KMS-11 (cell line): ENCODE results near the gene PRMT2.

Experiments
- H2AFZ ChIP-seq: fragments of 200-600 bp; sonication (generic); 2 replicates; pipeline ENCODE4 v1.6.1; 2016; ENCODE audit warnings: antibody characterized with exemption, mixed run types, low read depth
- H3K27ac ChIP-seq: fragments of 200-600 bp; sonication (generic); 2 replicates; pipeline ENCODE4 v1.6.1; 2016; ENCODE audit warnings: mild to moderate bottlenecking, mixed run types
- H3K27me3 ChIP-seq: fragments of 200-600 bp; sonication (generic); 2 replicates; pipeline ENCODE4 v1.6.1; 2017; ENCODE audit warnings: mild to moderate bottlenecking, low read depth, mixed run types, moderate library complexity; ENCODE audit not compliant: insufficient read depth
- H3K36me3 ChIP-seq: fragments of 200-600 bp; sonication (generic); 2 replicates; pipeline ENCODE4 v1.6.1; 2017; ENCODE audit warnings: mild to moderate bottlenecking, mixed run types; ENCODE audit not compliant: insufficient read depth
- H3K4me1 ChIP-seq: fragments of 200-600 bp; sonication (generic); 2 replicates; pipeline ENCODE4 v1.6.1; 2016; ENCODE audit warnings: mild to moderate bottlenecking, low read depth, mixed run types; ENCODE audit not compliant: poor library complexity, severe bottlenecking
- H3K4me2 ChIP-seq: fragments of 200-600 bp; sonication (generic); 2 replicates; pipeline ENCODE4 v1.7.0; 2016; ENCODE audit warnings: mild to moderate bottlenecking, mixed run types
- H3K4me3 ChIP-seq: fragments of 200-600 bp; sonication (generic); IDR thresholded peaks from 2 replicates; pipeline ENCODE4 v1.6.1; 2017; ENCODE audit warnings: low read depth, low read length, mixed read lengths; ENCODE audit not compliant: insufficient read depth
- H3K79me2 ChIP-seq: fragments of 200-600 bp; sonication (generic); 2 replicates; pipeline ENCODE4 v1.6.1; 2016; ENCODE audit warnings: low read depth, mixed run types; ENCODE audit not compliant: insufficient read depth
- H3K9ac ChIP-seq: fragments of 200-600 bp; sonication (generic); 2 replicates; pipeline ENCODE4 v1.6.1; 2016; ENCODE audit warnings: mild to moderate bottlenecking, mixed run types
- H4K20me1 ChIP-seq: fragments of 200-600 bp; sonication (generic); 2 replicates; pipeline ENCODE4 v1.6.1; 2016; ENCODE audit warnings: mild to moderate bottlenecking, mixed run types; ENCODE audit not compliant: insufficient read depth
- TF ChIP-seq, protein P1 (sequence below): fragments of 200-600 bp; sonication (generic); conservative IDR thresholded peaks from 2 replicates; pipeline ENCODE4 v1.6.1; 2017; ENCODE audit warnings: low read depth, mild to moderate bottlenecking, antibody characterized with exemption, low read length, moderate library complexity, mixed read lengths

The PRMT2 gene

DNA sequence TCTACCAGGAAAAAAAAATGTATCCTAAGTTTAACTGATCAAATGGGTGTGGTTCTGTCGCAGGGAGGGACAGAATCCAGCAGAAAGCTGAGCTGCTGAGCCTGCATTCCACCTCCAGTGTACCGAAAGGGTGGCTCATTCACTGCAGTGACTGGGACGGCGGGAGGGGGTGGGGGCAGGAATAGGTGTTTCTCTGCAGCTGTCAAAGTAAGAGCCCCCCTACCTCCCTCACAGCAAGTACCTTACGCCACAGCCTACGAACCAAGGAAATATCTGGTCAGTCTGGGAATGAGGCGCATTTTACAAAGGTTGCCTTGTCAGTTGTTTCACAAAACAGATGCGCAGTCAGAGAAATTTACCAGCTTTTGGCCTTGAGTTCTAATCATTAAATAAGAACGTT is 32.2 kb upstream of the PRMT2 start:
- Histone ChIP-seq H3K4me2 (no peak overlapping the region), H2AFZ (no peak overlapping the region), H4K20me1 (no peaks in the 10 kb centered on the region), H3K27ac (no peak overlapping the region), H3K9ac (no peak overlapping the region), H3K4me3 (no peak overlapping the region), H3K36me3 (no peaks in the 10 kb centered on the region), H3K79me2 (no peaks in the 10 kb centered on the region), H3K27me3 (no peaks in the 10 kb centered on the region), H3K4me1 (no peaks in the 10 kb centered on the region)
- TF ChIP-seq, protein P1, sequence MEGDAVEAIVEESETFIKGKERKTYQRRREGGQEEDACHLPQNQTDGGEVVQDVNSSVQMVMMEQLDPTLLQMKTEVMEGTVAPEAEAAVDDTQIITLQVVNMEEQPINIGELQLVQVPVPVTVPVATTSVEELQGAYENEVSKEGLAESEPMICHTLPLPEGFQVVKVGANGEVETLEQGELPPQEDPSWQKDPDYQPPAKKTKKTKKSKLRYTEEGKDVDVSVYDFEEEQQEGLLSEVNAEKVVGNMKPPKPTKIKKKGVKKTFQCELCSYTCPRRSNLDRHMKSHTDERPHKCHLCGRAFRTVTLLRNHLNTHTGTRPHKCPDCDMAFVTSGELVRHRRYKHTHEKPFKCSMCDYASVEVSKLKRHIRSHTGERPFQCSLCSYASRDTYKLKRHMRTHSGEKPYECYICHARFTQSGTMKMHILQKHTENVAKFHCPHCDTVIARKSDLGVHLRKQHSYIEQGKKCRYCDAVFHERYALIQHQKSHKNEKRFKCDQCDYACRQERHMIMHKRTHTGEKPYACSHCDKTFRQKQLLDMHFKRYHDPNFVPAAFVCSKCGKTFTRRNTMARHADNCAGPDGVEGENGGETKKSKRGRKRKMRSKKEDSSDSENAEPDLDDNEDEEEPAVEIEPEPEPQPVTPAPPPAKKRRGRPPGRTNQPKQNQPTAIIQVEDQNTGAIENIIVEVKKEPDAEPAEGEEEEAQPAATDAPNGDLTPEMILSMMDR: no peak

DNA sequence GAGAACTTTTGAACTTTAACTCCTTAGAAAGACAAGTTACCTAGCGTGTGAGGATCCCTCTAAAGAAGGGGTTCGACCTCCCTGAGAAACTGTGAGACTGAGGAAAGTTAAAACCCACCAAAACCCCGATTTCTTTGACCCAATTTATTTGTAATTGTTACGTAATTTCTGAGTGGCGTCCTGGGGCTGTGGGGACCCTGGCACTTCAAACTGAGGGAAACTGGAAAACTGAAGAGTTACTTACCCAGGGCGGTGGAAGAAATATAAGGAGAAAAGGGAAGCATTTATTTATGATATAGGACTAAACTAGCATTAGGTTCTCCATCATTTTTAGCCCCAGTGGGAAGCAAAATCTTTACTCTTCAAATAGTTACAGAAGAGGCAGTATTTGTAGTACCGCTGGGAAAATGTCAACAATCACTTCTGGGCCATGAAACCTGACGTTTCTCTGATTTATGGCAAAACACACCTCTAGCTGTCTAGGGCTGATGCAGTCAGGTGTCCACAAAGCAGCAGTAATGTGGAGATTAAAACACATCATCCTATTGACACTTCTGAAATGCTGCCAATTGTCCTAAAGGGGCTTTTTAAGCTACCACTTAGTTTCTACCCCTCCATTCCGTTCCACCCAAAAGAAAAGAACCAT is 31.0 kb upstream of the PRMT2 start:
- H3K36me3 ChIP-seq: no peaks in the 10 kb centered on the region
- TF ChIP-seq, protein P1: no peak
- no peak overlapping the region for H3K27ac ChIP-seq
- no peak overlapping the region for H3K4me2 ChIP-seq
- no peak overlapping the region for H2AFZ ChIP-seq
- H3K79me2 ChIP-seq: no peaks in the 10 kb centered on the region
- H3K27me3 ChIP-seq: no peaks in the 10 kb centered on the region
- no peak overlapping the region for H3K4me3 ChIP-seq
- H4K20me1 ChIP-seq: no peaks in the 10 kb centered on the region
- H3K9ac ChIP-seq: no peak overlapping the region
- no peaks in the 10 kb centered on the region for H3K4me1 ChIP-seq

DNA sequence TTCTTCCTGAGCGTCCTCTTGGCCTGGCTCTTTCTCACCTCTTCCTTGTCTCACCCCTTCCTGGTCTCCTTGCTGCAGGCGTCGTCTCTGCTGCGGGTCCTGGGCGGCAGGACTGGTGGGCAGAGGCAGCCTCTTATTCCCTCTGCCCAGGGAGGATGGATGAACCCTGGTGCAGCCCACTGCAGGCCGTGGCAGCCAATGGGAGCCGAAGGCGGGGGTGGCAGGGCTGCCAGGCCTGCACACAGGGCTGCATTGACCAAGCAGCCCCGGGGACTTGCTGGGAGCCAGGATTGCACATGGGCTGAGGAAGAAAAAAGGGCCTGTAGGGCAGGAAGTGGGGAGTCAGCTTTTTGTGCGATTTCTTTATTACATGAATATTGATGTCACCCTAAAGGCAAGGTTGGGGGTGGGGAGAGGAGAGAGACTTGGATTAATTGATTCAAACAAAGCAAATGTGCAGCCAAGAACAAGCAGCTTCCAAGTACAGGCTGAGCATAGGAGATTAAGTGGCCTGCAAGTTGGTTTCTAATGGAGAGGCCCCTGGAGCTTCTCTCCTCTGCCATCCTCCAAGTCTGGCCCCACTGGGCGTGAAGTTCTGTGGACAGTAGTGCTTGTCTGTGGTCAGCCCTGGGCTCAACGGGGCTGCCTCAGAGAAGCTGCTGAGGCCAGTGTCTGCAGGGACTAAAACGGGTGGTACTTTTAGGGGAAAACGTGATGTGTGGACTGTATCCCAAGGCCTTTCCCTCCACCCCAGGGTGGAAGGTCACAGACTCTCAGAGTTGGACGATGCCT is 30.3 kb upstream of the PRMT2 start, which contains the start of gene S100B:
S100B (minus strand) TSS at position 108 of the 792 bp plus-strand sequence. CDS start 2,667 bp downstream, outside the sequence.
- Histone ChIP-seq H3K4me1 (no peaks in the 10 kb centered on the region), H2AFZ (no peak within 1 kb of the TSS), H3K27me3 (no peaks in the 10 kb centered on the region), H4K20me1 (no peaks in the 10 kb centered on the region), H3K27ac (no peak within 1 kb of the TSS), H3K9ac (no peak within 1 kb of the TSS), H3K4me2 (no peak within 1 kb of the TSS), H3K4me3 (no peak within 1 kb of the TSS), H3K79me2 (no peaks in the 10 kb centered on the region), H3K36me3 (no peaks in the 10 kb centered on the region)
- TF ChIP-seq, protein P1: no peak

DNA sequence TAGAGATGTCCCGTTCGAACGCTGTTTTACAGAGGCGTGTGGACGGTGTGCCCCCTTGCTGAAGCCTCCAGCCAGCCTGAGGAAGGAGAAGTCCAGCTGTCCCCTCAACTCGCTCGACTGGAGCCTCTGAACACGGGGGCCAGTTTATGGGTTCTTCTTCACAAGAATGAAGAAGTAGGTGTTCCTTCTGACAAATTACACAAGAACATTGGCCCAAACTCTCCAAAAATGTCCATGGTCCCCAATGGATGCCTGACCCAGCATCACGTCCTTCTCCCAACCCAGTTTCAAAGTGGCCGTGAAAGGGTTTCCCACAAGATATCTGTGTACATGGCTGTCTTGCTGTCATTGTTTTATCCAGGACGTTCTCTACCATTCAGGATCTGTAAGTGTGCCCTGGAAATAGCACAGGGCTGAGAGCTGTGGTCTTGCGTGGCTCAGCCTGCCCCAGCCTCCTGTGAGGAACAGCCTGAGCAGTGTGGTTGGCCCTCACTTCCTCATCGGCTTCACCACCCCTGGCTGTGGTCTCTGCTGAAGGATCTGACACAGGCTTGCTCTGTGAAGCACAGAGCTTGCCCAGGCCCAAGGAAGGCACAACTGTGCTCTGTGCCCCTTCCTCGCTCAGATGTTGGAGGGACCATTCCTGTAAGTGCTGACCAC is 29.6 kb upstream of the PRMT2 start:
- Histone ChIP-seq H3K36me3 (no peaks in the 10 kb centered on the region), H3K4me2 (no peak overlapping the region), H3K27me3 (no peaks in the 10 kb centered on the region), H3K79me2 (no peaks in the 10 kb centered on the region), H3K9ac (no peak overlapping the region), H3K4me3 (no peak overlapping the region), H2AFZ (no peak overlapping the region), H4K20me1 (no peaks in the 10 kb centered on the region), H3K4me1 (no peaks in the 10 kb centered on the region), H3K27ac (no peak overlapping the region)
- TF ChIP-seq, protein P1: no peak
